Measurements from ENCODE around the gene ARHGAP28.

Gene ARHGAP28

GRCh38 chr18:6885992-6886796 lies 156.7 kb downstream of the ARHGAP28 start:
- Histone ChIP-seq H3K27ac (ENCODE audit: low read depth, low read length) (no peak overlapping the region), H3K9ac (ENCODE audit: low read depth, low read length) (no peak overlapping the region), H3K36me3 (ENCODE audit: insufficient read depth, low read length) (peaks cover 18% of the 10 kb centered on the region), H3K4me1 (ENCODE audit: insufficient read depth, low read length) (peaks cover 4% of the 10 kb centered on the region), H3K27me3 (ENCODE audit: insufficient read depth, low read length) (no peaks in the 10 kb centered on the region), H3K4me3 (ENCODE audit: low read length) (no peak overlapping the region), H3K9me3 (ENCODE audit: insufficient read depth, low read depth, low read length) (no peaks in the 10 kb centered on the region)
- WGBS: 33% methylated on average over 4 of the region's 4 CpGs

- peaks cover 18% of the 10 kb centered on the region for H3K36me3 ChIP-seq (ENCODE audit: insufficient read depth, low read length)
- H3K9ac ChIP-seq (ENCODE audit: low read depth, low read length): no peak overlapping the region
- H3K4me1 ChIP-seq (ENCODE audit: insufficient read depth, low read length): peaks cover 4% of the 10 kb centered on the region
- H3K27me3 ChIP-seq (ENCODE audit: insufficient read depth, low read length): no peaks in the 10 kb centered on the region
- H3K4me3 ChIP-seq (ENCODE audit: low read length): no peak overlapping the region
- no peak overlapping the region for H3K27ac ChIP-seq (ENCODE audit: low read depth, low read length)
- H3K9me3 ChIP-seq (ENCODE audit: insufficient read depth, low read depth, low read length): no peaks in the 10 kb centered on the region
- 92% methylated on average over 6 of the region's 6 CpGs for WGBS
These were observed 157.3 kb downstream of the ARHGAP28 start for GRCh38 chr18:6886797-6887330.

GRCh38 chr18:6891788-6892187 lies 162.3 kb downstream of the ARHGAP28 start:
- no peak overlapping the region for H3K27ac ChIP-seq (ENCODE audit: low read depth, low read length)
- H3K9me3 ChIP-seq (ENCODE audit: insufficient read depth, low read depth, low read length): no peaks in the 10 kb centered on the region
- whole genome bisulfite sequencing: 98% methylated on average over 3 of the region's 3 CpGs
- no peak overlapping the region for H3K9ac ChIP-seq (ENCODE audit: low read depth, low read length)
- no peak overlapping the region for H3K4me3 ChIP-seq (ENCODE audit: low read length)
- no peaks in the 10 kb centered on the region for H3K27me3 ChIP-seq (ENCODE audit: insufficient read depth, low read length)
- peaks cover 18% of the 10 kb centered on the region for H3K36me3 ChIP-seq (ENCODE audit: insufficient read depth, low read length)
- no peaks in the 10 kb centered on the region for H3K4me1 ChIP-seq (ENCODE audit: insufficient read depth, low read length)

- Histone ChIP-seq H3K27ac (ENCODE audit: low read depth, low read length) (no peak overlapping the region), H3K4me1 (ENCODE audit: insufficient read depth, low read length) (no peaks in the 10 kb centered on the region), H3K4me3 (ENCODE audit: low read length) (no peak overlapping the region), H3K36me3 (ENCODE audit: insufficient read depth, low read length) (peaks cover 14% of the 10 kb centered on the region; the same call in 1 of the 2 replicates), H3K9ac (ENCODE audit: low read depth, low read length) (no peak overlapping the region), H3K27me3 (ENCODE audit: insufficient read depth, low read length) (no peaks in the 10 kb centered on the region), H3K9me3 (ENCODE audit: insufficient read depth, low read depth, low read length) (no peaks in the 10 kb centered on the region)
- 92% methylated on average over 3 of the region's 3 CpGs for WGBS
These were observed 171.9 kb downstream of the ARHGAP28 start for GRCh38 chr18:6901286-6901926.

- no peaks in the 10 kb centered on the region for H3K27me3 ChIP-seq (ENCODE audit: insufficient read depth, low read length)
- H3K9ac ChIP-seq (ENCODE audit: low read depth, low read length): no peak overlapping the region
- no peaks in the 10 kb centered on the region for H3K4me1 ChIP-seq (ENCODE audit: insufficient read depth, low read length)
- no peak overlapping the region for H3K4me3 ChIP-seq (ENCODE audit: low read length)
- H3K27ac ChIP-seq (ENCODE audit: low read depth, low read length): no peak overlapping the region
- H3K36me3 ChIP-seq (ENCODE audit: insufficient read depth, low read length): no peaks in the 10 kb centered on the region
- no peaks in the 10 kb centered on the region for H3K9me3 ChIP-seq (ENCODE audit: insufficient read depth, low read depth, low read length)
- 78% methylated on average over 3 of the region's 3 CpGs for WGBS
These were observed 187.6 kb downstream of the ARHGAP28 start for GRCh38 chr18:6917072-6917471.

- Histone ChIP-seq H3K27me3 (ENCODE audit: insufficient read depth, low read length) (no peaks in the 10 kb centered on the region), H3K9ac (ENCODE audit: low read depth, low read length) (no peak overlapping the region), H3K4me1 (ENCODE audit: insufficient read depth, low read length) (no peaks in the 10 kb centered on the region), H3K4me3 (ENCODE audit: low read length) (no peak overlapping the region), H3K27ac (ENCODE audit: low read depth, low read length) (no peak overlapping the region), H3K9me3 (ENCODE audit: insufficient read depth, low read depth, low read length) (no peaks in the 10 kb centered on the region), H3K36me3 (ENCODE audit: insufficient read depth, low read length) (no peaks in the 10 kb centered on the region)
- 84% methylated on average over 37 of the region's 37 CpGs for WGBS
These were observed 190.8 kb downstream of the ARHGAP28 start for GRCh38 chr18:6920099-6920955.

- no peak overlapping the region for H3K4me3 ChIP-seq (ENCODE audit: low read length)
- no peaks in the 10 kb centered on the region for H3K4me1 ChIP-seq (ENCODE audit: insufficient read depth, low read length)
- H3K27me3 ChIP-seq (ENCODE audit: insufficient read depth, low read length): no peaks in the 10 kb centered on the region
- no peak overlapping the region for H3K9ac ChIP-seq (ENCODE audit: low read depth, low read length)
- no peaks in the 10 kb centered on the region for H3K9me3 ChIP-seq (ENCODE audit: insufficient read depth, low read depth, low read length)
- H3K27ac ChIP-seq (ENCODE audit: low read depth, low read length): no peak overlapping the region
- H3K36me3 ChIP-seq (ENCODE audit: insufficient read depth, low read length): no peaks in the 10 kb centered on the region
These were observed 192.1 kb downstream of the ARHGAP28 start for GRCh38 chr18:6921571-6921970.

- Histone ChIP-seq H3K4me1 (ENCODE audit: insufficient read depth, low read length) (no peaks in the 10 kb centered on the region), H3K27me3 (ENCODE audit: insufficient read depth, low read length) (no peaks in the 10 kb centered on the region)
These were observed 193.7 kb downstream of the ARHGAP28 start for GRCh38 chr18:6923220-6923619.

GRCh38 chr18:6927153-6927552 lies 197.6 kb downstream of the ARHGAP28 start:
- no peak overlapping the region for H3K27ac ChIP-seq (ENCODE audit: low read depth, low read length)
- H3K4me1 ChIP-seq (ENCODE audit: insufficient read depth, low read length): no peaks in the 10 kb centered on the region
- 94% methylated on average over 1 of the region's 2 CpGs for WGBS
- no peaks in the 10 kb centered on the region for H3K27me3 ChIP-seq (ENCODE audit: insufficient read depth, low read length)
- H3K36me3 ChIP-seq (ENCODE audit: insufficient read depth, low read length): no peaks in the 10 kb centered on the region
- H3K9ac ChIP-seq (ENCODE audit: low read depth, low read length): no peak overlapping the region
- no peak overlapping the region for H3K4me3 ChIP-seq (ENCODE audit: low read length)
- H3K9me3 ChIP-seq (ENCODE audit: insufficient read depth, low read depth, low read length): no peaks in the 10 kb centered on the region

More at GRCh38 chr18:6923220-6923619, 193.7 kb downstream of the ARHGAP28 start:
- Histone ChIP-seq H3K27ac (ENCODE audit: low read depth, low read length) (no peak overlapping the region), H3K36me3 (ENCODE audit: insufficient read depth, low read length) (no peaks in the 10 kb centered on the region), H3K9ac (ENCODE audit: low read depth, low read length) (no peak overlapping the region), H3K9me3 (ENCODE audit: insufficient read depth, low read depth, low read length) (no peaks in the 10 kb centered on the region), H3K4me3 (ENCODE audit: low read length) (no peak overlapping the region)
- WGBS: 96% methylated on average over 1 of the region's 1 CpG

- Histone ChIP-seq H3K27me3 (ENCODE audit: insufficient read depth, low read length) (no peaks in the 10 kb centered on the region), H3K9me3 (ENCODE audit: insufficient read depth, low read depth, low read length) (no peaks in the 10 kb centered on the region), H3K9ac (ENCODE audit: low read depth, low read length) (no peak overlapping the region), H3K27ac (ENCODE audit: low read depth, low read length) (no peak overlapping the region), H3K4me1 (ENCODE audit: insufficient read depth, low read length) (no peaks in the 10 kb centered on the region), H3K4me3 (ENCODE audit: low read length) (no peak overlapping the region), H3K36me3 (ENCODE audit: insufficient read depth, low read length) (no peaks in the 10 kb centered on the region)
- WGBS: 84% methylated on average over 11 of the region's 11 CpGs
These were observed 198.8 kb downstream of the ARHGAP28 start for GRCh38 chr18:6928359-6928758.

All from HUES64 (cell line).